Germinal center (tissue), 1 donor: ENCODE measurements around the gene DUSP7.

ENCODE experiments used
- DNase-seq: peaks from one replicate; pipeline ENCODE4 v3.0.0; 2012; ENCODE audit warnings: mixed read lengths, low spot score

Gene DUSP7

DNA sequence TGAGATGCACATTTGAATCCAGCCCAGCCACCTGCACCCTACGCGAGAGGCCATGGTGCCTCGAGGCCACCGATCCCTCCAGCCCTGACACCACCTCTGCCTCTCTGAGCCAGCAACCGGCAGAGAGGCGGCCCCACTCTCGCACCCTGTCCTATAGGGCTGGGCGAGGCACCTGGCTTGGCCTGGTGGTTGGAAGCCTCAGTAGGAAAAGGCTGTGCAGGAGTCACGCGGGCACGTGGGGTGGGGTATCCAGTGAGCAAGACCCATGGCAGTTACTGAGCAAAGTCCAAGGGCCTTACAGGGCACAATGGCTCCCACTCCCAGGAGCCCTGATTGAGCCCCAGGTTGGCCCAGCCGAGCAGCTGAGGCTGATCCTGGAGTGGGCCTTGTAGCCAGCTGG lies 12.4 kb upstream of the DUSP7 start:
- no peak for DNase-seq

DNA sequence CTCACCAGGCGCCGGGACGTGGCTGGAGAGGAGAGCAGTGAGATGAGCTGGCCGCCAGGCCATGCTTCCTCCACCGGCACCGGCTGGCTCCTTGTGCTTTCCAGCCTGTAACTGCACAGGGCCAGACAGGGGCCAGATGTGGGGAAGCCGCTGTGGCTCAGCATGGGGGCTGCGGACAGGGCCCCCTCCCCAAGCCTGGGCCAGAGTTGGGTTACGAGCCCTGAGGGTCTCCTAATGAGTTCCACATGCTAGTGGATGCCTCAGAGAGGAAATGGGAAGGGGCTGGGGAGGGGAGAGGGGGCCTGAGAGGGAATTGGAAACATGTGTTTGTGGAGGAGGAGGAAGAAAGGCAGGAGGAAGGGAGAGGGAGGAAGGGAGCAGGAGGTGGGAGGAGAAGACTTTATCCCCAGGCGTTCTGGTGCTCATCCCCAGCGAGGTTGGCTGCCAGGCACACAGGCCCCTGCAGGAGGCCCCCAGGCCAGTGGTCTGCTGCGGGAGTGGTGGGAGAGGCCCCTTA lies 11.7 kb upstream of the DUSP7 start:
- no peak for DNase-seq

DNA sequence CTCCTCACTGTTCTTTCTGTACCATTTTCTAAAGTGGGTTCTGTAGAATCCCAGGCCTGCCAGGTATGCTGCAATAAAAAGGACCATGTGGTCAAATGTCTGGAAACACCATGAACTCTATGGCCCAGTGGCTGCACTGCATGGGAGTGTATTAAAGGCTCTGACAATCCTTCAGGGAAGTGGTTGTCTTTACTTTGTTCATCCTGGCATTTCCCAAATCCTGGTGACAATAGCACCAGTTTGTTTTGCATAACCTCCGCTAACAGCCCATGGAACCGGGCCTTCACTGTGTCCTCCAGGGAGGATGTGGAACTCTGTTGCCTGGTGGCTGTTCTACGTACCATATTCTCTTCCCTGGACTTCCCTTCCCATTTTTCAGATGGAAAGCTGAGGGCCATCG lies 11.2 kb upstream of the DUSP7 start:
- no peak for DNase-seq

DNA sequence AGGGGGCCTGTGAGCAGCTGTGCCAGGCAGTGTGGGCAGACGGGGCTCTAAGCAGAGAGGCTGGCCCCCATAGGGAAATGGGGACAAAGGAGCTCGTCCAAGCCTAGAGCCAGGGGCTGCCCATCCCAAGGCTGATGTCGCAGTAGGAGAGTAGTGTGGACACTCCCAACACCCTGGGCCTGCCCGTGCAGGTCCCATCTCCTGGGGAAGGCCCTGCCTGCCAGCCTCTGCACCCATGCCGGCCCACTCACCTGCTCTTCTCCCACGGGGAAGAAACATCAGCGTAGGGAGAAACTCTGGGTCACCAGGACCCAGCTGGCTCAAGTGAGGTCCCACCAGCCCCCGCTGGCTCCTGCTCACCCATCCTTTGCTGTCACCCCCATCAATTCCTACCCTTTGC lies 10.7 kb upstream of the DUSP7 start:
- no peak for DNase-seq

DNA sequence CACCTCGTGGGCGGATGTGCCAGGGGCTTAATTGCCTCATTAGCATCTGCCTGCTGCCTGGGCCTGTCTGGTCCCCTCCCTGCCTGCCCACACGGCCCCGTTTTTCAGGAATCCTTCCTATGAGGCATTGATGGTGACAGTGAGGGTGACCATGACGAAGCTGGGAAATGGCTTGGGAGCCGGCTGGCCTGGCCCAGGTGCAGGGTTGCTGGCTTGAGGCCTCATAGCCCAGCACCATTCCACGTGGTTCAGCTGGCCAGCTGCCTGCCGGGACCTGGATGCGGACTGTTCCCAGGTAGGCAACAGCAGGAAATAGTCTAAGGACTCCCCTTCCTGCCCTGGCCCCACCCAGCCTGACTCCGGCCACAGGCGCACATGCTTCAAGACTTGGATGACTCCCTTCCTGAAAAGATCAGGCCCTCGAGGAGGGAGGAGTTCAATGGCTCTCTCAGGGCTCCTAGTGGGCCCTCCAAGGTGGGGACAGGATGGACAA lies 8.9 kb upstream of the DUSP7 start:
- no peak for DNase-seq

DNA sequence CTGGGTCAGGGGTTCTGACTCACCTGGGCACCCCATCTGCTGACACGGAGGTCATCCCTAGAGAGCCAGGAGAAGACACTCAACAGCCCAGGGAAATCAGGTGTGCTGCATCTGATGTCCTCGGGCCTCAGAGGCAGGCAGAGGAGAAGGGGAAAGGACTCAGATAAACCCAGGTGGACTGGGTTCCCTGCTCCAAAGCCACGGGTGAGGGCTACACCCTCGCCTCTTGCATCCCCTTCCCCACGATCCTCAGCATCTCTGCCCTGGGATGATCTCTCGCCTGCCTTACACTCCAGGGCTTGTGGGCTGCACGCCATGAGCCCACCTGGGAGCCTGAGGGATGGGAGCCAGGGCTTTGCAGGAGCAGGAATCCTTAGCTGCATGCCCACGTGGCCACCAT lies 8.2 kb upstream of the DUSP7 start:
- no peak for DNase-seq

DNA sequence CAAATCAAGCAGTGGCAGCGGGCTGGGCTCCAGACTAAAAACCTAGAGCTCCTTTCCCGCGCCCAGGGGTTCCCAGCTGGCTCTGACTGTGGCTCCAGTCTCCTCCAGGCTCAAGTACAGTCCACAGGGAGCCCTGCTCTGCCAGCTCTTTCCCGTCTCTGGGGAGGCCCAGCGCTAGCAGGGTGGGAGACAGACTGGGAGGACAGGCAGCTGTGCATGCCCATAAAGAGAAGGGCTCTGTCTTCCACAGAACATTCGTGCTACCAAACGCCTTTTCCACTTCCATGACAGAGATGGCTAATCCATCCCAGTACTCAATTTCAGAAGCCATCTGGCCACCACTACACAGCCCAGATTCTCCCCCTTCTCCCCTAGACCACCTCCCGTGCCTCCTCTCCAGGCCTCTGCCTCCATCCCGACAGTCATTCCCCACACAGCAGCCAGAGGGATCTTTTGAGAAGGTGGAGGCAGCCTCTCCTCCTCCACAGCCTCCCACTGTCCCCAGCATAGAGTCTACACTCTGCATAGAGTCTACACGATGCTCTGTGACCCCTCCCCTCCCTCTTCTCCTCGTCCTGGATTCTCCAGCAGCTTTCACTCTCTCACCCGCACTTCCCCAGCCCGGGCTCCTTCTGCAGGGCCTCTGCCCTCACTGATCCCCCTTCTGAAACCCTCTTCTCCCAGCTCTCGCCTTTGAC lies 6.8 kb upstream of the DUSP7 start:
- DNase-seq: no peak

DNA sequence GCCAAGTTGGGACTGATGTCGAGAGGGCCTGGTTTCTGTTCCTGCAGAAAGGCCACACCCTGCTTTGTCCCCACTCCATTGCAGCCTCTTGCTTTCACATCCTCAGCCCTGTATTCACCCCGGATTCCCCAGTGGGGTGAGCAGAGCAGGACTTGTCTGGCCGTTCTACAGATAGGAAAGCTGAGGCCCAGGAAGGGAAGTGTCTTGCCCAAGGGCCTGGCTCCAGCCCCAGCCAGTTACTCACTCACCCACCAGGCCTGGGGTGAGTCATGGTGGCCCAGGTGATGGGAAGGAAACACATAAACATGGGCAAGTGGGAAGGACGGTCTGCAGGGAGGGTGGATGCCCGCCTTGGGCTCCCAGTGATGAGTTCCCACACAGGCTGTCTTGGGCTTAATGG lies 6.1 kb upstream of the DUSP7 start:
- peak; percentile 67 for DNase-seq

DNA sequence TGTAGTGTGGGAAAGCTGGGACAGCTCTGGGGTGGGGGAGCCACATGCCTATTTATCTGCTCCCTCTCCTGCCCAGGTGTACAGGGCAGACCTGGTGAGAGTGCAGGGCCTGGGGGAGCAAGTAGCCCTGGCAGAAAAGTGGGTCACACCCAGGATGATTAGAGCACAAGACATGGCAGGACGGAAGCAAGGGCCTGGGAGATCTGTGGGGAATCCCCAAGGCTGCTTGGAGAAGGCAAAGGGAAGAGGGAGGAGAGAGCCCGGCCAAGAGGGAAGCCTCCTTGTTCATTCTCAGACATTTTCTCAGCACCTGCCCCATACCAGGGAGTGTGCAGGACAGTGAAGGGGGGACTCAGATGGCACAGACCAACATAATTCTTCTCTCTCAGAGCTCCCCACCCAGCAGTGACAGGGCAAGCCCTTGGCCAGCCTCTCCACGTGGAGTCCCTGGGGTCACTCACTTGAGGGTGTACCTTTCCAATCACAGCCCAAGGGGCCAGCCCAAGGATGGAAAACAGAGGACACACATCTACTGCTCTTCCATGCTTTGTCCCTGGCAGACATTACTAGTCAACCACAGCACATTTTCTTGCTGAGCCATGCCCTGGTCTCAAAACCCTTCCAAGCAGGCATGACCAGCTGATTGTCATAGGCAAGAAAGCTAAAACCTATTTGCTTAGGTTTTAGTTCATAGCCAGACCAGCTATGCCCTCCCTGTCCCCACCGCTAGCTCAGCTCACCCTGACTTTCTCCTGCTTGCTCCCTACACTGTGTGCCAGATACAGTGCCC lies 4.9 kb upstream of the DUSP7 start:
- no peak for DNase-seq

DNA sequence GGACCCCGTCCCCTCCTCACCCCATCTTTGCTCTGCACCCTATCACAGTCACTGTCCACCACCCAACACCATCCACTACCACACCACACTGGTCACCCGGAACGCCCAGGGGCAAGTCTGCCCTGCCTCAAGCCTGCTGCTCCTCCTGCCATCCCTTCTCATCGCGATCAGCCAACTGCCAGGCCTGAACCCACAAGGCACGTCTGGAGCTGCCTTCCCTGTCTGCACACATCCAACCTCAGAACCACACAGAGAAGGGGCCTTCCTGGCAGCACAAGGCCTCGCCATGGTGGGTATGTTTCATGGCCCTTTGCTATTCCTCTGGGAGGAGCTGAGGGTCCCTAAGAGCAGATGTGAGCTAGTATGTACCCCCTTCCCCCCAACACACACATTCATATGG lies 3.4 kb upstream of the DUSP7 start:
- no peak for DNase-seq

DNA sequence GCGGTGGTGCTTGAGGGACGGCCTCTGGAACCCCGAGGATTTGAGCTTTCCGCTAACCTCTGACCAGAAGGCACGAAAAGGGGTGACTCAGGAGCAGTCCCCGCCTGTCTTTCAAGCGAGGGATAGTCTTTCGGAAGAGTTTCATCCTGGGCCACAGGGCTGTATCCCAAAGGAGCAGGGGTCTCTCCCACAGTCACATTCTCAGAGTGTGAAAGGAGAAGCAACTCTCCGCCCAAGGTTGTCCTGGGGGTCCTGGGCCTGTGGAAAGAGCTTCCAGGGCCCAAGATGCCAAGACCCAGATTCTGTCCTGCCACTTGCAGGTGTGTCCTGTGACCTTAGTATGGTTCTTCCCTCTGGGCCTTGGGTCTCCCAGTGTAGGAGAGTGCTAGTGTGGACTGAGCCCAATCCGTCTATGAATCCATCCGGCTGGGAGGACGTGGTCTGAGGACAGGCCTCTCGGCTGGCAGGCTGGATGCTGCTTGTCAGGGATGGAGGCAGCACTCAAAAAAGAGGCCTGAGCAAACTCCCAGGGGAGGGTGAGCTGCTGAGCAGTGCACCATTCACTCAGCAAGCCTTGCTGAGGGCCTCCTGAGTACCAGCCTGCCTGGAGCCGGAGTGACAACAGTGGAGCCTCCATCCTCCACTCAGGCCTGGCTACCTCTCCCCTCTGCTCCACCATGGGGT lies 1.6 kb upstream of the DUSP7 start:
- no peak for DNase-seq

DNA sequence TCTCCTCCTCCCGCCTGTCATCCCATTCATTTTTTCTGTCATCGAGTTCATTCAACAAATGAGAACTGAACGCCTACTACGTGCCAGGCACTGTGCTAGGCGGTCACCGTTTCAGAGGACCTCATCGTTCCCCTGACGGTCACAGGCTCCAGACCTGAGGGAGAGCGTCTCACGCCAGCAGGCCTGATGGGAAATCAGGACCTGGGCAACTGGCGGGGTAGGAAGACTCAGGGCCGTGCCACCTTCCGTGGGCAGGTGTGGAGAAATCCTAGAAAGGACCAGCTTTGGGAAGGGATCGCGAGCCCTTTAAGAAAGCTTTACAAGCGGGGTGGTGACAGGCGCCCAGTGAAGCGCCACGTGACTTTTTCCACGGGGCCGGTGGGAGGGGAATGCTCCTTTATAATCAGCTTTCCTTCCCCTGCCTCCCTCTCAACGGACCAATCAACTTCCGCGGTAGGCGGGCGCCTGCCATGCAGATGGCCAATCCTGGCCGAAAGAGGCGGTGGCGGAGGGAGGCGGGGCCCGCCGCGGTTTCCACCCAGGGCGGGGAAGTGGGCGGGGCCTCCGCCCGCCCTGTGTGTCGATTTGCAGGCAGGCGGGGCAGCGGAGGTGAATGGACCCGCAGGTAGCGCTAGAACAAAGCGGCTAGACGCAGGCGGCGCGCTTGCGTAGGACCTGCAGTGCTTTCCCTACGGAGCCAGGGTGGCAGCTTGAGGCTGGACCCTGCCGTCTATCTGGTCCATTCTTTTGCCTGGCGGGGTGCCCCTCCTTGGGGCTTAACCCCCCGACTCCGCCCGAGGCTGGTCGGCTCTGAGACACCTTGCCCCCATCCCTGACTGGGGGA lies 819 bp upstream of the DUSP7 start:
- peak; percentile 99 for DNase-seq

DNA sequence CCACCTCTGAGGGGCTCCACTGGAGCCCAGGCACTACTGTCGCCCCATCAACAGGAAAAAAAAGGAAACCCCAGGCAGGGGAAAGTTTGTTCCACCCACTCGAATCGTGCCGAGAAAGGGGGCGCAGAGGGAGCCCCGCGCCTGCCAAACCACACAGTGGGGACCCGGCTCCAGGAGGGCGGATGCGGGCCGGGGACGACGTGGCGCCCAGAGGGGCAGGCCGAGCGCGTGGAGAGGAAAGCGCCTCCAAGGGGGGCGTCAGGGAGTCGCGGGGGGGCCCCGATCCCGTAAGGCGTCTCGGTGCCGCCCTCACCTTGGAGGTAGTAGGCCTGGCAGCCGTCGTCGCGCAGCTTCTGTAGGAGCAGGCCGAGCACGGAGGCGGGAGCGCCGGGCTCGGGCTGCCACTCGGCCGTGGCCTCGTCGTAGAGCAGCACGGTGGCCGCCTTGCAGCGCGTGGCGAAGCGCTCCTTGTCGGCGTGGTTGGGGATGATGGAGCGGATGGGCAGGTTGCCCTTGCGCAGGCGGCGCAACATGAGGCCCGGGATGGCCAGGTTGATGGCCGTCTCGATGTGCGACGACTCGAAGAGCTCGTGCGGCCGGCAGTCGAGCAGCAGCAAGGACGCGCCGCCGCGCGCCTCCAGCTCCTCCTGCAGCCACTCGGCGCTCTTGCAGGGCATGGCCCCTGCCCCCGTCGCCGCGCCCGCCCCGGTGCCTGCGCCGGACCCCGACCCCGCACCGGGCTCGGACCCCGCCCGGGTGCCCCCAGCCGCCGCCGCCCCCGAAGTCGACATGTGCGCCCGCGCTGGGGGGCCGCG lies 627 bp downstream of the DUSP7 start:
- peak; percentile 39 for DNase-seq

DNA sequence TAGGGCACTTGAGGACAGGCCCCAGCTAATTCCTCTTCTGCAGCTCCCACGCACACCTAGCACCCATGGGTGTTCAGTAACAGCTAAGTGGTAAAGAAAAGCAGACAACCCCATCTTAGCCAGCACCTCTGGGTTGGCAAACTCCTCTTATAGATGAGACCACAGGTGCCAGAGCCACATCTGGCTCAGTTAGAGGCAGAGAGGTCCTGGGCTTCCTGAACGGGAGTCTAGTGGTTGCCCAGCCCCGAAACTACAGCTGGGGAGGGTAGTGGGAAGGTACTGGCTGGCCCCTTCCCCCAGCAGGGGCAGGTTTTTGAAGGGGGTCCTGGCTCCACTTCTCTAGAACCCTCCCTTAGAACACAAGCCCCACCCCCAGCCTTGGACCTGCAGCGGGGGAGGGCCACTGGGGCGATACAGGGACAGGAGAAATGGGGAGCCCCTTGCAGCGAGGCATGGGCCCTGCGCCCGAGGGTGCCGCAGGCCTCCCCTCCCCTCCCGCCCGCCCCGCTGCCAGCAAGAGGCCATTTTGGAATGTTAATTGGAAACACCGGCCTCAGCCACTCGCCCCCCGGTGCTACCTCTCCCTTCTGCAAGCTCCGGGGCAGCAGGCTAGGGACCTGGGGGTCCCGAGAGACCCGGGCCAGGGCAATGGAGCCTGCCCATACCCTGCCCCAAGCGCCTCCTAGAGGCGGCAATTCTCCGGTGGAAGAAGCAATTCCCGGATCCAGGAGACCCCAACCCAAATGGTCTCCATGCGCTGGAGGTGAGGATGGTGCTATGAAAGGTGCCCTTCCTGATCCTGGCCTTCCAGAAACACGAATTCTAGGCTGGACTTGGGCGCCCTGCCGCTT lies 1.5 kb downstream of the DUSP7 start:
- DNase-seq: no peak

DNA sequence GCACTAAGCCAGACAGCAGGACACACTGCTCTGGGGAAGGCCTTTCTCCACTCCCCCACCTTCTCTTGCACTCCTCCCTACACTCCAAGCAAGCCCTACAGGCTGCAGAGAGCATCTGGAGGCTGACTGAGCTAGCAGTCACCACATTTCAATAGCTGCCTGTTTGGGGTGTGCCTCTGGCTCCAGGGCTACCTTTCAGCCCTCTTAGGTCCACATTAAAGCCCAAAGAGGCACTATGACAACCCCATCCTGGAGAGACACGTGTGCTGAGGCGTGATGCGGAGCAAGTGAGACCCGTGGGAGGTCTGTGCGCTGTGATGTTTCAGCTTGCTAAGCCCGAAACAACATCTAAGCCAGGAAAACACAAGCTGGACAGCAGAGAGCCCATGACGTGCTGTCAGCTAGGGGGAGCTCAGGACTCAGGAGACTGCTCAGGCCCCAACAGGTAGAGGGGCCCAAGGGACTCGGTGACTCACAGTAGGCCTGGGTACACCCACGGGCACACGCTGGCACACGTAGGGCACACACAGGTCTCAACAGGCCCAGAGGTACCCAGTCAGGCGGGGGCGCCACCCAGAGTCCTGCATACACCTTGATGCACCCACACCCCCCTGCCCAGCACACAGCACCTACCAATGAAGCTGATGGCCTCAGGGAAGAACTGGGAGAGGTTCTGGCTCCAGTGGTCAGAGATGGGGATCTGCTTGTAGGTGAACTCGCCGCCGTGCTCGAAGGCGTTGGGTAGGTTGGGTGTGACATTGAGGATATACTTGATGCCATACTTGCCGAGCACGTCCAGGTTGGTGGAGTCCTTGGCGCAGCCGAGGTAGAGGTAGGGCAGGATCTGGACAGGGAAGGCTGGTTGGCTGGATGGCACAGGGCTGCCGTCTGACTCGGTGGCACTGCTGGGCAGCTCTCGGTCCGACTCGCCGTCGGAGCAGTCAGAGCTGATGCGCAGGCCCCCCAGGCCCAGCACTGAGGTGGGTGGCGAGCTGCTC lies 2.8 kb downstream of the DUSP7 start:
- DNase-seq: no peak

DNA sequence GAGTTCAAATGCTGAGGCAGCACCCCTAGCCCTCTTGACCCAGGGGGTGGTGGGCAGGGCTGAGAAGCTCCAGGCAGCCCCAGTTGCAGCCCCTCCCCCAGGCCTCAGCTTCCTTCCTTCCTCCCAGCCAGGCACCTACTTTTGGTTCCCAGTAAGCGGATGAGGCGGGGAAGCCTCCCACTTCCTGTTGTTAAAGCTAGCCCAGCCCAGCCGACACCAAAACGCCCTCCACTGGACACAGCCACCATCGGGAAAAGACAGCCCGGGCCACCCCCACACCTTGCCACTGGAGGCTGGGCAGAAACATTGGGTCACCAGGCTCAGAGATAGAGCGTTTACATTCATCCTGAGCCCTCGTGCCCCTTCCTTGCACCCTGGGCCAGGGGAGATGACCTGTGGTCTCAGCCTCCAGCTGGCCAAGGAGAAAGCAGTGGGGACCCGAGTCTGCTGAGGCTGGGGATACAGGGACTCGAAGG lies 3.5 kb downstream of the DUSP7 start:
- peak; percentile 29 for DNase-seq

DNA sequence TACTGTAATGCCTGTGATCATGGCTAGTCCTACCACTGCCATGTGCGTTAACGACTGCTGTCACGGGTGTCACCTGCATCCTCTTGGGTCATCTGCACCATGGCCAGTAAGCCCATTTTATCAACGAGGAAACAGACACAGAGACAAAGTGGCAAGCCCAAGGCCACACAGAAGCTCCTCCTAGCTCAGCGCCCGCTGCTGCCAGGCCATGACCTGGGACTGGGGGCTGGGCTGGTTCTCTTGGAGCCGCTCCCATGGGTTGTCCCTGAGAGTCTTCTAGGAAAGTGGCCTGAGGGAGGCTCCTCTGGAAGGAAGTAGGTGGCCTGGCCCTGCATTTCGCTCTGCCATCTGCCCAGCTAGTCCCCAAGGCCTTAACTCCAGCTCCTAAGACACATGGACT lies 4.9 kb downstream of the DUSP7 start:
- DNase-seq: no peak

DNA sequence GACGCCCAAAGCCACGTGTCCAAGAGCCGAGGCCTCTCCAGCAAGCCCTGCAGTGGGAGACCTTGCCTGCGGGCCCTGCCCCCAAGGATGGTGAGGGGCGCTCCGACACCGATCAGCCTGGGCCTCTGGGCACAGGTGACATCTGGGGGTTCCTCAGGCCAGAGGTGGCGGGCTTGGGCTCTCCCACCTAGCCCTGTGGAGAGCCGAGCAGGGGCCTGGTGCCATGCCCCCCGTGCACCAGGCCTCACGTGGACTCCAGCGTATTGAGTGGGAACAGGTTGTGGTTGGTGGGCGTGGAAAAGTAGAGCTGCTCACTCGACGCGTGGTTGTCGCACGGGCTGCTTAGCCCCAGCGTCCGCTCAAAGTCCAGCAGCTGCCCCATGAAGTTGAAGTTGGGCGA lies 5.8 kb downstream of the DUSP7 start:
- no peak for DNase-seq

DNA sequence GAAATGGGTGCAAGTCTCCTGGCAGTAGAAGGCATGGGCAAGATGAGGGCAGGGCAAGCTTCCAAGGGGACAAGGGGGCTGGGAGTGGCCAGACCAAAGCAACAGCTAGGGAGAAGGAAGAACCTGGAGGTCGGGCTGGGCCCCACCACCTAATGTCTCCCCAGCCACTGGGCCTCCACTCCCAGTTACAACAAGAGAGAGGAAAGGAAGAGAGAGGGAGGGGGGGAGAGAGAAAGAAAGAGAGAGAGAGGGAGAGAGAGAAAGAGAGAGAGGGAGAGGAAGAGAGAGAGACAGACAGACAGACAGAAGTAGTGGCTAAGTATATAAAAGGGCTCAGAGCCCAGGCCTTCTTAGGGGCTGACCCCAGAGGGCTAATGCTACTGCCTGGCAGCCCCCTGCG lies 6.9 kb downstream of the DUSP7 start:
- DNase-seq: no peak
